EL (cell line): ENCODE measurements around the gene MIA.
"Not testable (repeated sequence)": the region's sequence is repeated elsewhere in the genome, so short reads cannot be mapped to it uniquely, and the experiment has no call there.

Source experiments
- DNase-seq: peaks from one replicate; pipeline ENCODE4 v3.0.0-alpha.2; 2016

Gene MIA

GRCh38 chr19:40804783-40805242, 29.5 kb downstream of the MIA start:
- no peak for DNase-seq

GRCh38 chr19:40805258-40805868, 30.0 kb downstream of the MIA start:
- DNase-seq, result no peak

- DNase-seq, result peak; percentile 92
These were observed 31.3 kb downstream of the MIA start for GRCh38 chr19:40806423-40807146.

GRCh38 chr19:40807147-40808020, 32.1 kb downstream of the MIA start:
- DNase-seq, result no peak

- no peak for DNase-seq
These were observed 32.7 kb downstream of the MIA start for GRCh38 chr19:40808021-40808325.

- no peak for DNase-seq
These were observed 33.2 kb downstream of the MIA start for GRCh38 chr19:40808497-40808896.

GRCh38 chr19:40809358-40810086, 34.2 kb downstream of the MIA start:
- DNase-seq, result no peak

GRCh38 chr19:40810160-40810559, 34.8 kb downstream of the MIA start:
- DNase-seq, result no peak

- peak; percentile 85 for DNase-seq
These were observed 35.5 kb downstream of the MIA start for GRCh38 chr19:40810649-40811408.

GRCh38 chr19:40811478-40812341, 36.4 kb downstream of the MIA start:
- no peak for DNase-seq

GRCh38 chr19:40812571-40812970, 37.2 kb downstream of the MIA start:
- not testable (repeated sequence) for DNase-seq

GRCh38 chr19:40813182-40813581, 37.9 kb downstream of the MIA start:
- no peak for DNase-seq

GRCh38 chr19:40815223-40815622, 39.9 kb downstream of the MIA start:
- no peak for DNase-seq

GRCh38 chr19:40818480-40819399, 43.4 kb downstream of the MIA start:
- peak; percentile 45 for DNase-seq

GRCh38 chr19:40819479-40820234, 44.3 kb downstream of the MIA start:
- DNase-seq, result peak; percentile 36

- no peak for DNase-seq
These were observed 46.8 kb downstream of the MIA start for GRCh38 chr19:40822161-40822560.

- not testable (repeated sequence) for DNase-seq
These were observed 47.6 kb downstream of the MIA start for GRCh38 chr19:40822704-40823553.

GRCh38 chr19:40824916-40825315, 49.6 kb downstream of the MIA start:
- DNase-seq, result not testable (repeated sequence)
